IPS DF 19.7 (cell line): ENCODE data around the gene ZBTB16.

Experiments
- DNase-seq: peaks from one replicate; pipeline ENCODE4 v3.0.0-alpha.2; 2013; ENCODE audit warnings: low read depth, low spot score

The ZBTB16 gene

DNA sequence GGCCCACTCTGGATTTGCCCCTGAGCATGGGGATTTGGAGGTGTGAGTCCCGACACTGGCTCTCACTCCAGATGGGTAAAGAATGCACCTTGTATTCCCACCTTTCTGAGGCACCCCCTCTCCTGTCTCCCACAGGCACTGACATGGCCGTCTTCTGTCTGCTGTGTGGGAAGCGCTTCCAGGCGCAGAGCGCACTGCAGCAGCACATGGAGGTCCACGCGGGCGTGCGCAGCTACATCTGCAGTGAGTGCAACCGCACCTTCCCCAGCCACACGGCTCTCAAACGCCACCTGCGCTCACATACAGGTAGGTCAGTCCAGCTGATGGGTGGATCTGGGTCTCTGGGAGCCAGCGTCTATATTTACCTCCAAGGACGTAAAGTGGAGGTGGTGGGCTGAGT is 182.5 kb downstream of the ZBTB16 start:
- DNase-seq: no peak

DNA sequence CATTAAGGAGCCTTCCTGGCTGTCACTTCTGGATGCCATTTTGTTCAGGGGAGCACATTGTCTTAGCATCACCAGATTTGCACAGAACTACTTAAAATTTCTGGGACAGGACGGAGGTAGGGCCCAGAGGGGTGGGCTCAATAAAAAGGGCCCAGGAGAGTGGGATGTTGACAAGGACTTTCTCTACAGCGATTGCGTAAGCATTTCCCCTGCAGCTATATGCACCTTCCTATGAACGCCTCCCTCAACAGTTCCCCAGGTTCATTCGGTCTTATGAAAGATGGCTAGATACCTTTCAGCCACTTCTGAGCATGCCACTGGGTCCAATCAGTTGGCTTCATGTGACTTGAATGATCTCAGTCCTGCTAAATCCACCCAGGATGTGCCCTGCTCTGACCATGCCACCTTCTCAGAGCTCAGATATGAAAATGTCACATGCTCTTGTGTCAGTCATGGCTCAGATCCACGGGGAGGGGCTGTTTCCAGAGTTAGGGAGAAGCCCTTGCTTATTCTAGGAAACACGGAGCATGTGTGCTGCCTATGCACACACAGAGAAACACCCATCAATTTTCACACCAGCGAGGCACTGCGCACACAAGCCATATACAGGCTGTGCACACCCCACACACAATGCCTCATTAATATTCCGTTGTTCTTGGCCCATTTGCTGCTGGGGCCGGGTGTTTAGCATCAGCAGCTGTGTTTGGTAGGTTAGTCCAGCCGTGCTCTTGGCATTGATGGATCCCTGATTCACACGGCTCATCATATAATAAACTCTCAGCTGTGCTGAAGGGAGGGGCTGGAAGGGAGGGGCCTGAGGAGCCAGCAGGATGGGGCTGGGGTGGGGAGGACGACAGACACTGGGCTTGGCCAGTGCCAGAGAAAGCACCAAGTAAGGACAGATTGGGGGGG is 184.2 kb downstream of the ZBTB16 start:
- DNase-seq: no peak

DNA sequence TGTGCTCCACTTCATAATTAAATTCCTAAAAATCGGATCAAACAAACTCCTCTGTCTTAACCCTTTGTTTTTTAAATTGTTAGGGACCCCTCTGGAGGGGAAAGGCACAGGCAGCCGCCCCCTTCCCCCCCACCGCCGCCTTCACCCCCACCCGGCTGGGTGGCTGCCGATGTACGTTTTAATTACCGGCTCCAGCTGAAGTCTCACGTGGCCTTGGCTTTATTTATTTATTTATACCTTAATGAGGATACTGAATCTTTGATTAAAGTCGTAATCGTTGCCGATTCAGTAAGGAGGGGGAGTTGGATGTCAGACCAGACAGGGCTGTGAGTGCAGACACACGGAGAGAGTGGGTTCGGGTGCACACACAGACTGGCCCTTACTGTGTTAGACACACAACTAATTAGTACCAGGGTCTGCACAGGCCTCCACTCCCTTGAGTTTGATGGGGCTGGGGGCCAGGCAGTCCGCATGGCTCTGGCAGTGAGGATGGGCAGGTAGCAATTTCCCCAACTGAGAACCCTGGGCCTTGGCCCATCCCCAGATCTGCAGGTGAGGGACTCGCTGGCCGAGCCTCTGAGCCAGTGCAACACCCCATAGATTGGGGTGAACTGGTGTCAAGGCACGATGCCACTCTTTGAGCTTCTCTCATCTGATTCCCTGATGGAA is 185.3 kb downstream of the ZBTB16 start:
- DNase-seq: no peak

DNA sequence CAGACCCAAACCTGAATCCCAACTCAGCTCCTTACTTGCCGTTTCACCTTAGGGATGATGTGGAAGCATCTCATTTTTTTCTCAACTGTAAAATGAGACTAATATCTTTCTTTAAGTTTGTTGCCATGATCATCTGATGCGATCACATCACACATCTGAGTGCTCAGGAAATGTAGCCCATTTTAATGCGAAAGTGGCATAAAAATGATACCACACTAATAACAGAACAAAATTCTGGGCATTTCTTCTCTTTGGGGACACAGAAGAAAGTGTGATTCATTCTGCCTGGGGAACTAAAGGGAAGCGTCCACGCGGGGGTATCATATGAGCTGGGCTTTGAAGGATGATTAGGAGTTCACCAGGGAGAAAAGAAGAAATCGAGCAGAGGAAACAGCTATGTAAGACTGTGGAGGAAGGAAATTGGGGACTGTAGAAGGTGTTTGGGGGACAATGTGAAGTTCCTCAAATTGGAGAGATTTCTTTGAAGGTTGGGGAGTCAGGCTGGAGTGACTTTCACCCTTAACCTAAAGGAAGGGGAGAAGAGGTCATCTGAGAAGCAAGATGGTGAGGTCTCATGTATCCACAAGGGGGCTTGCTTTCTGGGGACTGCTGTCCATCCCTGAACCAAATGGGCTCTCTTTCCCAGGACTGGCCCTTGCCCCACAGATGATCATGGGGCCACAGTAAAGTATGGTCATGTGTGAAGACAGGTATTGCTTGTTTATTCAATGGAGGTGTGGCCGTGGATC is 187.0 kb downstream of the ZBTB16 start:
- no peak for DNase-seq

DNA sequence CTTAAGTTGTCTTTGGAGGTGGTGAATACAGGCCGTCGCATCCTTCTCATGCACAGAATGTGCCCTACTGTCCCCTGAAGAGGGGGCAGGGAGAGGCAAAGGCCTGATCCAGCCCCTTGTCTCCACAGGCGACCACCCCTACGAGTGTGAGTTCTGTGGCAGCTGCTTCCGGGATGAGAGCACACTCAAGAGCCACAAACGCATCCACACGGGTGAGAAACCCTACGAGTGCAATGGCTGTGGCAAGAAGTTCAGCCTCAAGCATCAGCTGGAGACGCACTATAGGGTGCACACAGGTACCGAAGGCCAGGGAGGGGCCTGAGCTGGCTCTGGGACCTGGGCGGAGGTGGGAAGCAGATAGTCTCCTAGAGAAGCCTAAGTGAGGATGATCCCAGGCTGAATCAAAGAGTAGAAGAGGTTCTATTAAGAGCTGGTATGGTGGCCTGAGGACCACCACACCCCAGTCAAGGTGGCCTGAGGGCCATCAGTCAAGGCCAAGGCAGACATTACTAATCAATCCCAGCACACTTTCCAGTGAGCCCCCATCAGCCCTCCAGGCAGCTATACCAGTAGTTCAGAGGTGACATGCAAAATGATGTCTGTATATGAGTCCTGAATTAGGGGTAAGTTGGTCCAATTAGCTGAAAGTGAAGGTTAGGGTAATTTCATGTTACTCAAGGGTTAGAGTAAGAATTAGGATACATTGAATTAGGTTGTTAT is 187.7 kb downstream of the ZBTB16 start:
- DNase-seq: no peak

DNA sequence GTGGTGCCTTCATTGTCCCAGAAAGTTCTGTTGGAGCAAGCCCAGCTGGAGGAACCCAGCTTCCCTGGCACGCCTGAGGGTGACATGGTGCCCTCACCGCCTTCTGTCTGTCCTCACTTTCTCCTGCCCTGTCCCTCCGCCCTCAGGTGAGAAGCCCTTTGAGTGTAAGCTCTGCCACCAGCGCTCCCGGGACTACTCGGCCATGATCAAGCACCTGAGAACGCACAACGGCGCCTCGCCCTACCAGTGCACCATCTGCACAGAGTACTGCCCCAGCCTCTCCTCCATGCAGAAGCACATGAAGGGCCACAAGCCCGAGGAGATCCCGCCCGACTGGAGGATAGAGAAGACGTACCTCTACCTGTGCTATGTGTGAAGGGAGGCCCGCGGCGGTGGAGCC is 190.7 kb downstream of the ZBTB16 start:
- no peak for DNase-seq

DNA sequence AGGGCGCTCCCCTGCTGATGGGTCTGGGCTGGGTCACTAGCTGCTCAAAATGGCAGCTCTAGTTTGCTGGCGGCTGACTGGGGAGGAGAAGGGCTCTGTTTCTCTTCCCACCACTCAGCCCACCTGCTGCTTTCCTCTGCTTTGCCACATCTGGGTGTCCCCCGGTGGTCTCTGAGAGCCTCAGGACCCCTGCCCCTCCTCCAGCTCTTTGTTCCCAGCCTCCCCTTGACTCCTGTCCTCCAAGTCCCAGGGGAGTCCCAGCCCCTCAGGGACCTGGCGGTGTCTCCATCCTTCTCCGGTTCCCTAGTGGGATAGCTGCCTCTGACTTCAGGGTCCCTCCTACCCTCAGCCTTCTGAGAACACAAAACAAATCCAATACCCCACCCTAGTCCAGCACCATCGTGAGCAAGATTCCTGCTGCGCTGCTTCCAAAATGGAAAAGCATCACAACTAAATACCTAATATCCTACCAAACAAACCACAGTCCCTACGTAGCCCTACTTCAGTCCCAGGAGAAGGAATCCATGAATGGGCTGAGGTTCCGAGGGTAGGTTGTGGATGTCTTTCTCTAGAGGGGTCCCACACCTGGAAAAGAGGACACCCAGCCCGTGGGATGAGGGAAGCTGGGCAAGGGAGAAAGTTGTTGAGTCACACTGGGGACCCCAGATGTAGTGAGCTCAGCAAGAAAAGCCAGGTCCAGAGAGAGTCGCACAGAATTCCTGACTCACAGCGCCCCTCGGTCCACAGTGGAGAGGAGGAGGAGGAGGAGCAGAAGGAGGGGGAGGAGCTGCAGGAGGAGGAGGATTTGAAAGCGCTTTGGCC is 191.7 kb downstream of the ZBTB16 start:
- no peak for DNase-seq

DNA sequence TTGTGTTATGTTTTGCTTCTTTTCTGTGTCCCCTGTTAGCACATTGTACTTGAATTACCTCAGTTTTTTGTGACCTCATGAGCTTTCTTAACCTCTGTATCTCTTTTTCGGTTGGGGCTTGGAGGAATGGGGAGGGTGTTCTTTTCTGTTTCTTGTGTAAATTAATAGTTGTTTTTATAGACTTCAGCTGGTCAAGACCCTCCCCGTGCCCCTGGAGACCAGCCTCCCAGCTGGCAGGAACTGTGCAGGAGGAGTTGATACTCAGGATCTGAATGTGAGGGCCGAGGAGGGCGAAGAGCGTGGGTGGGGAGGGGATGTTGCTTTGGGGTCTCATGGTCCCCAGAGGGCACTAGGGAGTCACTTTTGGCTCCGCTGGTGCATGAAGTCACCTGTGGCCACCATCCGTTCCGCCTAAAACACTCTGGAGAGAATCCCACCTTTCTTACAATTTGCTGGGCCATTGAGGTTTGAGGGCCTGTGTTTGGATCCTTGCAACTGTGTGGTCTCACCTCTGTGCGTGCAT is 192.4 kb downstream of the ZBTB16 start:
- peak; percentile 17 for DNase-seq

DNA sequence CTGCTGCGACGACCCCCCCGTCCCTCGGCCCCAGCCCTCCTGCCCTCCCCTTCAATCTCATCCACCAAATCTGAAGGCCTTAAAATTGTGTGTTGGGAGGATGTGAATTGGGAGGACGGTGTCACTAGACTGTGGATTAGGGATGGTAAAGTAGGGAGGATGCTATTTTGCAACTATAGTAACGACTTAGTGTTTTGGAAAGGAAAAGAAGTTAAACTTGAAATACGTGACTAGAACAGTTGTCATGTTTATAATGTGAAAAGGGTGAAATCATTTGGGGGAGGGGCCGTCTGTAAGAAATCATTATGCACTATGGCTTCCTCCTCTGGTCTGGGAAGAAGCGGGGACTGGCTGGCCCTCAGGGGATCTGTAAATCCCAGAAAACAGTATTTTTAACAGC is 193.3 kb downstream of the ZBTB16 start:
- DNase-seq: no peak

DNA sequence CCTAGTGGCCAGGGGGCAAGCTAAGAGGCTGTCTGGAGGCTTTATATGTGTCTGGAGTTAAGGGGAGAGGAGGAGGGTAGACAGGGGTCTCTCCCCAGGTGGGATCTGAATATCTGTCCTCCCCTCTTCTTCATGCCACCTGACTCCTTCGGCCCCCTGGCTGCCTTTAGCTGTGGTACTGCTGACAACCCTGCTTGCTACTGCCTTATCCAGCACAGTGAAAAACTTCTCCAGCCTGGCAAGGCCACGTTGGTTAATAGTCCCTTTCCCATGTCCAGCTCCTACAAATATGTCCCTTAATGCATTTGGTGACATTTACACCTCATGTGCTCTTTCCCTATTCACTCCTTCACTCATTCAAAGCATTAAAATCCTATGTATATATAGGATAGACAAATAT is 194.3 kb downstream of the ZBTB16 start:
- no peak for DNase-seq

DNA sequence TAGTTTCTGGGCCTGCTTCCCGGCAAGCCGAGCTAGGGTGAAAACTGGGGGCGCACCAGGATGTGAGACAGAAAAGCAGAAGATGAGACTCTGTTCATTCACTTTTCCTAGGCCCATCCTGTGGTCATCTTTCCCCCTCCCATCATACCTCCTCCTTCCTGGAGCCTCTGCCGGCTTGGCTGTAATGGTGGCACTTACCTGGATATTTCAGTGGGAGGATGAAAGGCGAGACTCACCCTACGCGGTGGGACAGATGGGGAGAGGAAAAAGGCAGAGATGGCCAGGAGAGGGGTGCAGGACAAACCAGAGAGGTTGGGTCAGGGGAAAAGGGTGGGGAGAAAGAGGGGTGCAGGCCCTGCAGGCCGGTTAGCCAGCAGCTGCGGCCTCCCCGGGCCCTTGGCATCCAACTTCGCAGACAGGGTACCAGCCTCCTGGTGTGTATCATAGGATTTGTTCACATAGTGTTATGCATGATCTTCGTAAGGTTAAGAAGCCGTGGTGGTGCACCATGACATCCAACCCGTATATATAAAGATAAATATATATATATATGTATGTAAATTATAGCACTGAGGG is 195.1 kb downstream of the ZBTB16 start:
- DNase-seq: no peak

DNA sequence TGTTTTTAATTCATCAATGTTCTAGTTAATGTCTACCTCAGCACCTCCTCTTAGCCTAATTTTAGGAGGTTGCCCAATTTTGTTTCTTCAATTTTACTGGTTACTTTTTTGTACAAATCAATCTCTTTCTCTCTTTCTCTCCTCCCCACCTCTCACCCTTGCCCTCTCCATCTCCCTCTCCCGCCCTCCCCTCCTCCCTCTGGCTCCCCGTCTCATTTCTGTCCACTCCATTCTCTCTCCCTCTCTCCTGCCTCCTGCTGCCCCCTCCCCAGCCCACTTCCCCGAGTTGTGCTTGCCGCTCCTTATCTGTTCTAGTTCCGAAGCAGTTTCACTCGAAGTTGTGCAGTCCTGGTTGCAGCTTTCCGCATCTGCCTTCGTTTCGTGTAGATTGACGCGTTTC is 195.8 kb downstream of the ZBTB16 start:
- no peak for DNase-seq

DNA sequence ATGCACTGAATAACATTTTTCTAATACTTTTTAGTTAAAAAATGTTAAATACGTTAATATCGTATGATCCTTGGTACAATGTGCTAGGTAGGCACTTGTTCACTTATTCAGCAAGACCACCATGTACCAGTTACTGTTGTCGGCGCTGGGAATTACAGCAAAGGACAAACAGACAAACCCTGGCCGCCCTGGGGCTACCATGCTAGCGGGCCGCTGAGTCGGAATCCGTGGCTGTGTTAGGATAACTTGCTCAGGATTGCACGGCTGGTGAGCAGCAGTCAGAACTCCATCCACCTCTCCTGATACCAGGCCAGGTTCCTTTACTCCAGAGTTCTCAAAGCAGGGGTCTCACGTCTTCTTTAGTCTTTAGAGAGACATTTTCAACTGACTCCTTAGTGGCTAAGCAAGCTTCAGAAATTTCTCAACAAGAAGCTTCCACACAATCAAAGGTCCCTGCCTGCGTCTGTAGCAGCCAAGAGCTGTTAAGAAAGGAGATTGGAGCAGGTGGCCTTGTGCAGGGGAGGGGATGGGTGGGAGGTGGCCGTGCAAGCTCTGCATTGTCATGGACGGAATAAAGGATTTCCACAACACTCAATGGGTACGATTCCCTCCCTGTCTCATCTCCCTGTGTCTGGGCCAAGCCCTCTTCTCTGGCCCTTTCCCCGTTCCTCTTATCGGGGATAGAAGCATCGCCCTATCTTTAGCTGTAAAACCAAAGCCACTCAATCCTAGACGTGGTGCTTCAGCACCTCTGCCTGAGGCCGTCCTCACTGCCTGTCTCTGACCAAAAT is 196.9 kb downstream of the ZBTB16 start:
- DNase-seq: no peak

DNA sequence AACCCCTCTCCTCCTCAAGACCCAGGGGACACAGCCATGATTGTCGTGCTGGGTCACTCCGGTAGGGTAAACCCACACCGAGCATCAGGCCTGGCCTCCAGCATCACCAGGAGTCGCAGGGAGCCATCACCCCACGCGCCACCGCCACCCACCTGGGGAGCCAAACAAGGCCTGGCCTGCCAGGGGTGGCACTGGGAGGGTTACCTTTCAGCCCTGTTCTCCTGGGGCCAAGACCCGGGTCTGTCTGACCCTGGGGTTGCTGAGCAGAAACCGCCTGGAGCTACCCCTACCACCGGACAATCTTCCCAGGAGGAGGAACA is 197.4 kb downstream of the ZBTB16 start:
- no peak for DNase-seq

DNA sequence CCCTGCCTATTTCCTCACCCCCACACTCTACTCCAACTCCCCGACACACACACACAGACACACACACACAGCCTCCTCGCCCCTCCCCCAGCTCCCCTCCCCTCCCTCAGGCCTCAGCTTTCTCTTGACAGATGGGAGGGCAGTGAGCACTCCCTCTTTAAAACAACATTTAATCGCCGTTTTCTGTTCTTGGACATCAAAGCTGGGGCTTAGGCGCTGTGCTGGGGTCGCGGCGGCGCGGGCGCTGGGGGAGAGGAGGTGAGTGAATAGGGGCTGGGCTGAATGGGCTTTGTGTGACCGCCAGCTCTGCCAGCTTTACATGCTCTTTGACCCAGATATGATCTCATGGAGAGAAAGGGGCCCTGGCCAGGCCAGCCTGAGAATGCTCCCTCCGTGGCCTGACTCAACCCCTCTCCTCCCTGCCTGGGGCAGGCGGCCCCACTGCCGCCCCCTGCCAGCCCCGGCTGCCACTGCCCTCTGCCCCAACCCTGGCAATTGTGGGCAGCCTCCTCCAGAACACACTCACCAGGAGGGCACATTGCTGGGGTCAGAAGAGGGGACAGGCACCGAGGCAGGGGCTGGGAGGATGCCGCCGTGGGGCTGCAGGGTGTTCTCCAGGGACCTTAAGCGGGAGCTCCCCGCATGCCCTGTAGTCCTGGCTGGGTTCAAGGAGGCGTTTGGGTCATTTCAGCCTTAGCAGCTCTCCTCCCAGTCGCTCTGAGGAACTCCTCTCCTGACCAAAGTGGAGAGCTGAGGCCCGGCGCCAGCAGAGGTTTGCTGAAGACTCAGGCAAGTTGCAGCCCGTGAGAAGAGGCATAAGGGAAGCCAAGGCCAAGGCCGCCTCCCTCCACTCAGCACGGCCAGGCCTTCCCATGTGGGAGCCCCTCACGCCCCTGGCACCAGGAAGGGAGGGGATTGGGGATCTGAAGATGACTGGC is 198.4 kb downstream of the ZBTB16 start:
- DNase-seq: no peak

DNA sequence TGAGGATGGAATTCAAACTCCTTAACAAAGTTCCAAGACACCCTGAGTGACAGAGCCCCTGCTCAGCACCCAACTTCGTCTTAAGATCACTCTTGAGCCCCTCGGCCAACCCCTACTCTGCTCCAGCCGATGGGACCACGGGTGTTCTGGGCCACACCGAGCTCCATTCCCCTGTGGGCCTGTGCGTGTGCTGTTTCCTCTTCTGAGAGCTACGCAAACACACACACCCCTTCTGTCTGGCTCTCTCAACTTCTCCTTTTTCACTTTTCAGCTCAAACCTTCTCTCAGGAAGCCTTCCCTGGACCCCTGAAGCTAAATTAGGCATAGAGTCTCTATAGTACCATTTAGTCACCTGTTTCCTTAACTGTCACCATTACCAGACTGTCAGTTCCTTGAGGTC is 199.2 kb downstream of the ZBTB16 start:
- no peak for DNase-seq

DNA sequence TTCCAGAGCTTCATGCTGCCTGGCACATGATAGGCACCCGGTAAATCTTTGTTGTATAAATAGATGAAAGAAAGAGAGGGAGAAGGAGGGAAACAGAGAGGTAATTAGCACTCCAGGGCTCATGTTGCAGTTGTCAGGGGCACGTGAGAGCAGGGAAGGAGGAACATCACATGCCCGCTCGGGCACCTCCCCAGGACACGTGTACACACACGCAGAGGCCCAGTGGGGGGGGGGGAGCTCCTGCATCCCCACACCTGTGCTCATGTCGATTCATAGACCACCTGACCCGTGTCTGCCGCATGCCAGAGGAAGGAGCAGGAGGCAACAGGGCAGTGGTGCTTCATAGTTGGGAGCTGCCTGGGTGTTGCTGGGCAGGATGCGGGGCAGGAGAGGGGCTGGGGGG is 199.6 kb downstream of the ZBTB16 start:
- DNase-seq: no peak

DNA sequence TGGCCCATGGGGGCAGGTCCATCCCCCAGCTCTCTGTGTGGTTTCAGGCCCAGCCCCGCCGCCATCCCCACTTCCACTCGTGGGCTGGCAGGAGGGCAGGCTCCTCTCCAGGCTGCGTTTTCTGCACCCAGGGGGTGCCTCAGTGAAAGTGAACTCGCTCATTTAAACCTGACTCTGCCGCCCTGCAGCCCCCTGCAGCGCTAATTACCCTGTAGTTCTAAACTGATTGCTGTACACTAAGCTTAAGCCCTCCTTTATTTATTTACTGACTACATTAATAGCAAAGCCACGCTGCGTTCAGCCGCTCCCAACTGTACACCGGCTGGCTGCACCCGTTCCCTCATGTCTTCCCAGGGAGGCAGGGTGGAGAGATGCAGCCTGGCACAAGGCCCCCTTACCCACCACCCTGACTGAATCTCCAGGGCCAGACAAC is 200.1 kb downstream of the ZBTB16 start:
- DNase-seq: no peak
